CD4-positive, alpha-beta T cell (primary cell): Measurements from ENCODE around the gene KIF17. TPM values are rescaled to one million over a fixed set of nuclear protein-coding genes. Genes with fewer than 3 reads are reported as not detected.

ENCODE experiments used
- ATAC-seq: fragments of 200-7000 bp; cut with Tn5 transposase; one replicate; pipeline ENCODE4 v1.10.0; 2022; ENCODE audit warnings: mild to moderate bottlenecking; ENCODE audit not compliant: poor library complexity
- CTCF ChIA-PET: fragments of 350-600 bp; sonication (Branson Sonifier 250); formaldehyde crosslinking; loops from one replicate; lab custom pipeline; 2021; ENCODE audit warnings: antibody characterized with exemption, inconsistent platforms; lab: Charles Lee
- POLR2A ChIA-PET: fragments of 350-600 bp; sonication (Branson Sonifier 250); formaldehyde crosslinking; loops from one replicate; lab custom pipeline; 2021; ENCODE audit warnings: antibody characterized with exemption, inconsistent platforms; lab: Charles Lee
- DNase-seq, 14 experiments: peaks; one replicate each; pipeline ENCODE4 v3.0.0-alpha.2; 2013 to 2020; ENCODE audit warnings: mixed read lengths in 2 of 14
- H3K27ac ChIP-seq, 2 donors: one replicate each; pipeline versions ENCODE4 v1.5.1 to v1.7.0; 2013; ENCODE audit warnings: low read length in 2 of 2, low read depth in 1 of 2, mild to moderate bottlenecking in 1 of 2
- H3K27me3 ChIP-seq, 2 experiments: 1 replicate in 1 of 2; 2 replicates in 1 of 2; pipeline versions ENCODE4 v1.6.1 to v1.7.0; 2013; ENCODE audit warnings: low read length in 2 of 2, control low read depth in 1 of 2, mild to moderate bottlenecking in 1 of 2, moderate library complexity in 1 of 2; ENCODE audit not compliant: insufficient read depth in 2 of 2, control insufficient read depth in 1 of 2
- H3K36me3 ChIP-seq: one replicate; pipeline ENCODE4 v1.6.1; 2013; ENCODE audit warnings: low read length, control low read depth; ENCODE audit not compliant: insufficient read depth
- H3K4me1 ChIP-seq: one replicate; pipeline ENCODE4 v1.6.1; 2013; ENCODE audit warnings: low read length, control low read depth; ENCODE audit not compliant: insufficient read depth
- H3K4me3 ChIP-seq: one replicate; pipeline ENCODE4 v1.5.1; 2013; ENCODE audit warnings: mild to moderate bottlenecking, low read length, moderate library complexity
- H3K9me3 ChIP-seq, 2 experiments: 1 replicate in 1 of 2; 2 replicates in 1 of 2; pipeline versions ENCODE4 v1.6.1 to v1.7.0; 2013; ENCODE audit warnings: low read length in 2 of 2, mild to moderate bottlenecking in 2 of 2, control low read depth in 1 of 2, moderate library complexity in 1 of 2; ENCODE audit not compliant: control insufficient read depth in 1 of 2, insufficient read depth in 1 of 2
- H3K27ac Mint-ChIP-seq: one replicate; pipeline ENCODE4 v1.8.0; 2020; ENCODE audit warnings: mixed read lengths
- H3K27me3 Mint-ChIP-seq: one replicate; pipeline ENCODE4 v1.8.0; 2021; ENCODE audit warnings: mixed read lengths
- H3K36me3 Mint-ChIP-seq: one replicate; pipeline ENCODE4 v1.8.0; 2021; ENCODE audit warnings: low read depth, mixed read lengths
- H3K4me1 Mint-ChIP-seq: one replicate; pipeline ENCODE4 v1.8.0; 2021; ENCODE audit warnings: low read depth, mixed read lengths
- H3K4me3 Mint-ChIP-seq: one replicate; pipeline ENCODE4 v1.8.0; 2020; ENCODE audit warnings: mild to moderate bottlenecking, mixed read lengths
- H3K9me3 Mint-ChIP-seq: one replicate; pipeline ENCODE4 v1.8.0; 2020; ENCODE audit warnings: mixed read lengths
- intact Hi-C, 2 experiments: fragments of 100-400 bp; cut with DNase I in 1 of 2; cut with micrococcal nuclease in 1 of 2; formaldehyde crosslinking; loops; one replicate each; pipeline versions ENCODE4 v1.15.1 to v1.9.0; 2023 to 2025; cut with DNase I, micrococcal nuclease
- total RNA-seq, 174 experiments: library from RNA in 2 of 174; stranded (reverse) in 2 of 174; gene quantifications; one replicate each; pipeline ENCODE4 v1.2.3 and lab custom pipeline; 2021 to 2026
- TF ChIP-seq, protein P1 (sequence below): fragments of 200-600 bp; IDR thresholded peaks from one replicate; pipeline ENCODE4 v1.8.0; 2022; ENCODE audit warnings: antibody characterized with exemption, mild to moderate bottlenecking

The KIF17 gene
- total RNA-seq, 2 experiments from 2014 or later, result not detected

DNA sequence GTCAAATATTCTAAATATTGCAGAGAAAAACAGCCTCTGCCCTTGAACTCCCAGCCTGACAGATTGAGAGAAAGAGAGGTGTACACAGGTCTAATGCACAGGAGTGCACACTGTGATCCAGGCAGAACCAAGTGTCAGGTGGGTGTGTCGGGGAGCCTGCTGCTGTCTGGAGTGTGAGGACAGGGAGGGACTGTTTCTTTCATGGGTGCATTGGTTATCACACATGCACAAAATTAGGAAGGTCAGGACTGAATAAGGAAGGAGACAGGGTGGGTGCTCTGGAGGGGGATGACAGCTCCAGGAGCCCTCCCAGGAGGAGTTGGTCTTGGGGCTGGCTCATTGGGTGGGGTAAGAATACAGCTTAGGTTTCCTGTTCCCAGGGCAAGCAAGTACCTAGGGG is 97.8 kb downstream of the KIF17 start:
- ChIA-PET POLR2A (no interaction called here), CTCF (no interaction called here)
- no peaks in the 10 kb centered on the region for H3K4me1 ChIP-seq
- intact Hi-C loops, result no loop called here
- Mint-ChIP-seq H3K27me3 (peaks cover 15% of the 10 kb centered on the region), H3K9me3 (no peaks in the 10 kb centered on the region), H3K27ac (no peak overlapping the region), H3K4me3 (no peak overlapping the region), H3K4me1 (no peaks in the 10 kb centered on the region), H3K36me3 (no peaks in the 10 kb centered on the region)
- no peak overlapping the region for H3K4me3 ChIP-seq
- DNase-seq (no peak), ATAC-seq (no peak)
- no peaks in the 10 kb centered on the region for H3K36me3 ChIP-seq
- H3K9me3 ChIP-seq, result no peaks in the 10 kb centered on the region
- H3K27me3 ChIP-seq, result no peaks in the 10 kb centered on the region
- TF ChIP-seq, protein P1, sequence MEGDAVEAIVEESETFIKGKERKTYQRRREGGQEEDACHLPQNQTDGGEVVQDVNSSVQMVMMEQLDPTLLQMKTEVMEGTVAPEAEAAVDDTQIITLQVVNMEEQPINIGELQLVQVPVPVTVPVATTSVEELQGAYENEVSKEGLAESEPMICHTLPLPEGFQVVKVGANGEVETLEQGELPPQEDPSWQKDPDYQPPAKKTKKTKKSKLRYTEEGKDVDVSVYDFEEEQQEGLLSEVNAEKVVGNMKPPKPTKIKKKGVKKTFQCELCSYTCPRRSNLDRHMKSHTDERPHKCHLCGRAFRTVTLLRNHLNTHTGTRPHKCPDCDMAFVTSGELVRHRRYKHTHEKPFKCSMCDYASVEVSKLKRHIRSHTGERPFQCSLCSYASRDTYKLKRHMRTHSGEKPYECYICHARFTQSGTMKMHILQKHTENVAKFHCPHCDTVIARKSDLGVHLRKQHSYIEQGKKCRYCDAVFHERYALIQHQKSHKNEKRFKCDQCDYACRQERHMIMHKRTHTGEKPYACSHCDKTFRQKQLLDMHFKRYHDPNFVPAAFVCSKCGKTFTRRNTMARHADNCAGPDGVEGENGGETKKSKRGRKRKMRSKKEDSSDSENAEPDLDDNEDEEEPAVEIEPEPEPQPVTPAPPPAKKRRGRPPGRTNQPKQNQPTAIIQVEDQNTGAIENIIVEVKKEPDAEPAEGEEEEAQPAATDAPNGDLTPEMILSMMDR, result no peak
- no peak overlapping the region for H3K27ac ChIP-seq

DNA sequence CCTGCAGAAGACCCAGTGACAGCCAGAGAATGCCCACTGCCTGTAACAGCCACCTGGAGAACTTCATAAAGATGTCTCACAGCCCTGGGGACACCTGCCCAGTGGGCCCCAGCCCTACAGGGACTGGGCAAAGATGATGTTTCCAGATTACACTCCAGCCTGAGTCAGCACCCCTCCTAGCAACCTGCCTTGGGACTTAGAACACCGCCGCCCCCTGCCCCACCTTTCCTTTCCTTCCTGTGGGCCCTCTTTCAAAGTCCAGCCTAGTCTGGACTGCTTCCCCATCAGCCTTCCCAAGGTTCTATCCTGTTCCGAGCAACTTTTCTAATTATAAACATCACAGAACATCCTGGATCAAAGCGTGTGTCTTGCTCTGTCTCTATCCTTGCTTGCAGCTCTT is 99.3 kb downstream of the KIF17 start:
- no peak overlapping the region for H3K4me3 Mint-ChIP-seq
- CTCF ChIA-PET, result no interaction called here
- intact Hi-C loops, result no loop called here
- ATAC-seq, result no peak
- H3K27ac Mint-ChIP-seq, result no peak overlapping the region
- Histone ChIP-seq H3K4me1 (no peaks in the 10 kb centered on the region), H3K27me3 (no peaks in the 10 kb centered on the region), H3K27ac (no peak overlapping the region), H3K9me3 (no peaks in the 10 kb centered on the region), H3K36me3 (no peaks in the 10 kb centered on the region), H3K4me3 (no peak overlapping the region)
- no peaks in the 10 kb centered on the region for H3K9me3 Mint-ChIP-seq
- H3K4me1 Mint-ChIP-seq, result no peaks in the 10 kb centered on the region
- POLR2A ChIA-PET, result no interaction called here
- no peak for DNase-seq
- peaks cover 15% of the 10 kb centered on the region for H3K27me3 Mint-ChIP-seq
- TF ChIP-seq, protein P1, result no peak
- no peaks in the 10 kb centered on the region for H3K36me3 Mint-ChIP-seq

- Histone ChIP-seq H3K4me3 (no peak overlapping the region), H3K9me3 (no peaks in the 10 kb centered on the region), H3K36me3 (no peaks in the 10 kb centered on the region), H3K27me3 (no peaks in the 10 kb centered on the region), H3K4me1 (no peaks in the 10 kb centered on the region), H3K27ac (no peak overlapping the region)
- Mint-ChIP-seq H3K27ac (no peak overlapping the region), H3K27me3 (peaks cover 10% of the 10 kb centered on the region), H3K4me1 (no peaks in the 10 kb centered on the region), H3K4me3 (no peak overlapping the region), H3K36me3 (no peaks in the 10 kb centered on the region), H3K9me3 (no peaks in the 10 kb centered on the region)
- ATAC-seq (no peak), DNase-seq (no peak)
- ChIA-PET POLR2A (no interaction called here), CTCF (interaction anchor here (1.8 kb wide), 1 partner anchor 16 kb away, joined by 3 read pairs; no protein-coding TSS in a partner anchor)
- TF ChIP-seq, protein P1, result no peak
- intact Hi-C loops, result no loop called here
Measured at GRCh38 chr1:20616847-20617487, 100.8 kb downstream of the KIF17 start.
